ENCODE results near the gene EIF3D.

DNA sequence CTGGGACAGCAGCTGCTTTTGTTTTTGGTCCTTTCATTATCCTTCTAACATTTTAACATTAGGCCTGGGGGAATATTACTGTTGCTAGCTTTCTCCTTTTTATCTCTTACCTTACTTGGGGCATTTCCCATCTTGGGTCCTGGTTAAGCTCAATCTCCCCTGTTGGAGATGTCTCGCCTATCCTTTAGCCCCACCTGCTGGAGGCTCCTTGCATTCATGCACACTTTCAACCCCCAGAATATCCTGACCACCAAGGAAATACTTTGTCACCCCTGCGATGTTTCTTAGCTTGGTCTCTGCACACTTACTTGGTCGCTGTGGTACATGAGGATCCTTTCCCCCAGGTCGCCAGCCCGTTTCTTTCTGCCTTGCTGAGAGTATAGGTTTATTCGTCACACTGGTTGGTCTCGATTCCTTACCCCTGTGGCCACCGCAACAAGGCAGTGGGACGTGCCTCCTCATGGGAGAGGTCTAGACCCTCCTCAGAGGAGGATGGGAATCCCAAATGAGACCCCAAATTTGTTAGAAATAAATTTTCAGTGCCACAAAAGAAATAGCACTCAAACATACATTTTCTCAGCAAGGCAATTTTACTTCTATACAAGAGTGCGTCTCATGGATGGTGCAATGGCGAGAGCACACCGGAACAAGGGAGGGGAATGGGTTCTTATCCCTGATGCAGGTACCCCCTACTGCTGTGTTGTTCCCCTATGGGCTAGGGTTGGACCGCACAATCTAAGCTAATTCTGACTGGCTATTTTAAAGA is 42.2 kb downstream of the EIF3D start:
- TF ChIP-seq, protein P1, sequence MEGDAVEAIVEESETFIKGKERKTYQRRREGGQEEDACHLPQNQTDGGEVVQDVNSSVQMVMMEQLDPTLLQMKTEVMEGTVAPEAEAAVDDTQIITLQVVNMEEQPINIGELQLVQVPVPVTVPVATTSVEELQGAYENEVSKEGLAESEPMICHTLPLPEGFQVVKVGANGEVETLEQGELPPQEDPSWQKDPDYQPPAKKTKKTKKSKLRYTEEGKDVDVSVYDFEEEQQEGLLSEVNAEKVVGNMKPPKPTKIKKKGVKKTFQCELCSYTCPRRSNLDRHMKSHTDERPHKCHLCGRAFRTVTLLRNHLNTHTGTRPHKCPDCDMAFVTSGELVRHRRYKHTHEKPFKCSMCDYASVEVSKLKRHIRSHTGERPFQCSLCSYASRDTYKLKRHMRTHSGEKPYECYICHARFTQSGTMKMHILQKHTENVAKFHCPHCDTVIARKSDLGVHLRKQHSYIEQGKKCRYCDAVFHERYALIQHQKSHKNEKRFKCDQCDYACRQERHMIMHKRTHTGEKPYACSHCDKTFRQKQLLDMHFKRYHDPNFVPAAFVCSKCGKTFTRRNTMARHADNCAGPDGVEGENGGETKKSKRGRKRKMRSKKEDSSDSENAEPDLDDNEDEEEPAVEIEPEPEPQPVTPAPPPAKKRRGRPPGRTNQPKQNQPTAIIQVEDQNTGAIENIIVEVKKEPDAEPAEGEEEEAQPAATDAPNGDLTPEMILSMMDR (IDR thresholded peaks at IDR 0.05), result peak; percentile 42; the same call in 1 of the 2 replicates
- TF ChIP-seq, protein P2, sequence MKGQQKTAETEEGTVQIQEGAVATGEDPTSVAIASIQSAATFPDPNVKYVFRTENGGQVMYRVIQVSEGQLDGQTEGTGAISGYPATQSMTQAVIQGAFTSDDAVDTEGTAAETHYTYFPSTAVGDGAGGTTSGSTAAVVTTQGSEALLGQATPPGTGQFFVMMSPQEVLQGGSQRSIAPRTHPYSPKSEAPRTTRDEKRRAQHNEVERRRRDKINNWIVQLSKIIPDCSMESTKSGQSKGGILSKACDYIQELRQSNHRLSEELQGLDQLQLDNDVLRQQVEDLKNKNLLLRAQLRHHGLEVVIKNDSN (CRISPR knock-in tag; IDR thresholded peaks at IDR 0.05), result no peak
- TF ChIP-seq, protein P3, sequence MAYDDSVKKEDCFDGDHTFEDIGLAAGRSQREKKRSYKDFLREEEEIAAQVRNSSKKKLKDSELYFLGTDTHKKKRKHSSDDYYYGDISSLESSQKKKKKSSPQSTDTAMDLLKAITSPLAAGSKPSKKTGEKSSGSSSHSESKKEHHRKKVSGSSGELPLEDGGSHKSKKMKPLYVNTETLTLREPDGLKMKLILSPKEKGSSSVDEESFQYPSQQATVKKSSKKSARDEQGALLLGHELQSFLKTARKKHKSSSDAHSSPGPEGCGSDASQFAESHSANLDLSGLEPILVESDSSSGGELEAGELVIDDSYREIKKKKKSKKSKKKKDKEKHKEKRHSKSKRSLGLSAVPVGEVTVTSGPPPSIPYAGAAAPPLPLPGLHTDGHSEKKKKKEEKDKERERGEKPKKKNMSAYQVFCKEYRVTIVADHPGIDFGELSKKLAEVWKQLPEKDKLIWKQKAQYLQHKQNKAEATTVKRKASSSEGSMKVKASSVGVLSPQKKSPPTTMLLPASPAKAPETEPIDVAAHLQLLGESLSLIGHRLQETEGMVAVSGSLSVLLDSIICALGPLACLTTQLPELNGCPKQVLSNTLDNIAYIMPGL (CRISPR knock-in tag; IDR thresholded peaks at IDR 0.05), result no peak
- TF ChIP-seq, protein P4, sequence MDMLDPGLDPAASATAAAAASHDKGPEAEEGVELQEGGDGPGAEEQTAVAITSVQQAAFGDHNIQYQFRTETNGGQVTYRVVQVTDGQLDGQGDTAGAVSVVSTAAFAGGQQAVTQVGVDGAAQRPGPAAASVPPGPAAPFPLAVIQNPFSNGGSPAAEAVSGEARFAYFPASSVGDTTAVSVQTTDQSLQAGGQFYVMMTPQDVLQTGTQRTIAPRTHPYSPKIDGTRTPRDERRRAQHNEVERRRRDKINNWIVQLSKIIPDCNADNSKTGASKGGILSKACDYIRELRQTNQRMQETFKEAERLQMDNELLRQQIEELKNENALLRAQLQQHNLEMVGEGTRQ (CRISPR knock-in tag; IDR thresholded peaks at IDR 0.05), result no peak
- TF ChIP-seq RELA (CRISPR knock-in tag; IDR thresholded peaks at IDR 0.05; ENCODE audit: borderline replicate concordance) (no peak), ZNF263 (CRISPR knock-in tag; IDR thresholded peaks at IDR 0.05; ENCODE audit: low read depth) (no peak), NFATC4 (CRISPR knock-in tag; IDR thresholded peaks at IDR 0.05) (no peak), IRF2 (CRISPR knock-in tag; IDR thresholded peaks at IDR 0.05; ENCODE audit: borderline replicate concordance, low read depth) (no peak), CREB1 (CRISPR knock-in tag; IDR thresholded peaks at IDR 0.05) (no peak)
- TF ChIP-seq, protein P5, sequence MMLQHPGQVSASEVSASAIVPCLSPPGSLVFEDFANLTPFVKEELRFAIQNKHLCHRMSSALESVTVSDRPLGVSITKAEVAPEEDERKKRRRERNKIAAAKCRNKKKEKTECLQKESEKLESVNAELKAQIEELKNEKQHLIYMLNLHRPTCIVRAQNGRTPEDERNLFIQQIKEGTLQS (CRISPR knock-in tag; conservative IDR thresholded peaks at IDR 0.05), result no peak
- TF ChIP-seq, protein P6, sequence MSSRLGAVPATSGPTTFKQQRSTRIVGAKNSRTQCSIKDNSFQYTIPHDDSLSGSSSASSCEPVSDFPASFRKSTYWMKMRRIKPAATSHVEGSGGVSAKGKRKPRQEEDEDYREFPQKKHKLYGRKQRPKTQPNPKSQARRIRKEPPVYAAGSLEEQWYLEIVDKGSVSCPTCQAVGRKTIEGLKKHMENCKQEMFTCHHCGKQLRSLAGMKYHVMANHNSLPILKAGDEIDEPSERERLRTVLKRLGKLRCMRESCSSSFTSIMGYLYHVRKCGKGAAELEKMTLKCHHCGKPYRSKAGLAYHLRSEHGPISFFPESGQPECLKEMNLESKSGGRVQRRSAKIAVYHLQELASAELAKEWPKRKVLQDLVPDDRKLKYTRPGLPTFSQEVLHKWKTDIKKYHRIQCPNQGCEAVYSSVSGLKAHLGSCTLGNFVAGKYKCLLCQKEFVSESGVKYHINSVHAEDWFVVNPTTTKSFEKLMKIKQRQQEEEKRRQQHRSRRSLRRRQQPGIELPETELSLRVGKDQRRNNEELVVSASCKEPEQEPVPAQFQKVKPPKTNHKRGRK (CRISPR knock-in tag; IDR thresholded peaks at IDR 0.05; ENCODE audit: borderline replicate concordance), result no peak
- TF ChIP-seq, protein P7, sequence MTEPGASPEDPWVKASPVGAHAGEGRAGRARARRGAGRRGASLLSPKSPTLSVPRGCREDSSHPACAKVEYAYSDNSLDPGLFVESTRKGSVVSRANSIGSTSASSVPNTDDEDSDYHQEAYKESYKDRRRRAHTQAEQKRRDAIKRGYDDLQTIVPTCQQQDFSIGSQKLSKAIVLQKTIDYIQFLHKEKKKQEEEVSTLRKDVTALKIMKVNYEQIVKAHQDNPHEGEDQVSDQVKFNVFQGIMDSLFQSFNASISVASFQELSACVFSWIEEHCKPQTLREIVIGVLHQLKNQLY (CRISPR knock-in tag; IDR thresholded peaks at IDR 0.05), result no peak
- TF ChIP-seq, protein P8, sequence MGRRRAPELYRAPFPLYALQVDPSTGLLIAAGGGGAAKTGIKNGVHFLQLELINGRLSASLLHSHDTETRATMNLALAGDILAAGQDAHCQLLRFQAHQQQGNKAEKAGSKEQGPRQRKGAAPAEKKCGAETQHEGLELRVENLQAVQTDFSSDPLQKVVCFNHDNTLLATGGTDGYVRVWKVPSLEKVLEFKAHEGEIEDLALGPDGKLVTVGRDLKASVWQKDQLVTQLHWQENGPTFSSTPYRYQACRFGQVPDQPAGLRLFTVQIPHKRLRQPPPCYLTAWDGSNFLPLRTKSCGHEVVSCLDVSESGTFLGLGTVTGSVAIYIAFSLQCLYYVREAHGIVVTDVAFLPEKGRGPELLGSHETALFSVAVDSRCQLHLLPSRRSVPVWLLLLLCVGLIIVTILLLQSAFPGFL (CRISPR knock-in tag; IDR thresholded peaks at IDR 0.05; ENCODE audit: borderline replicate concordance), result no peak
- TF ChIP-seq, protein P9, sequence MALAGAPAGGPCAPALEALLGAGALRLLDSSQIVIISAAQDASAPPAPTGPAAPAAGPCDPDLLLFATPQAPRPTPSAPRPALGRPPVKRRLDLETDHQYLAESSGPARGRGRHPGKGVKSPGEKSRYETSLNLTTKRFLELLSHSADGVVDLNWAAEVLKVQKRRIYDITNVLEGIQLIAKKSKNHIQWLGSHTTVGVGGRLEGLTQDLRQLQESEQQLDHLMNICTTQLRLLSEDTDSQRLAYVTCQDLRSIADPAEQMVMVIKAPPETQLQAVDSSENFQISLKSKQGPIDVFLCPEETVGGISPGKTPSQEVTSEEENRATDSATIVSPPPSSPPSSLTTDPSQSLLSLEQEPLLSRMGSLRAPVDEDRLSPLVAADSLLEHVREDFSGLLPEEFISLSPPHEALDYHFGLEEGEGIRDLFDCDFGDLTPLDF (CRISPR knock-in tag; IDR thresholded peaks at IDR 0.05), result no peak

Measured in WTC11 (cell line).